SHP77 treated with DMSO at 0.1 percent for 48 hours (cell line): ENCODE data around the gene ABHD14A.
A peak's percentile ranks its signal among the peaks of the same experiment; 100 is the strongest.
"Not testable (repeated sequence)": the region's sequence is repeated elsewhere in the genome, so short reads cannot be mapped to it uniquely, and the experiment has no call there.

ENCODE experiments used
- DNase-seq: peaks from one replicate; lab custom pipeline; 2025; lab: John Stamatoyannopoulos, UW

The ABHD14A gene

GRCh38 chr3:51974277-51974962, 444 bp upstream of the ABHD14A start:
- no peak for DNase-seq

DNA sequence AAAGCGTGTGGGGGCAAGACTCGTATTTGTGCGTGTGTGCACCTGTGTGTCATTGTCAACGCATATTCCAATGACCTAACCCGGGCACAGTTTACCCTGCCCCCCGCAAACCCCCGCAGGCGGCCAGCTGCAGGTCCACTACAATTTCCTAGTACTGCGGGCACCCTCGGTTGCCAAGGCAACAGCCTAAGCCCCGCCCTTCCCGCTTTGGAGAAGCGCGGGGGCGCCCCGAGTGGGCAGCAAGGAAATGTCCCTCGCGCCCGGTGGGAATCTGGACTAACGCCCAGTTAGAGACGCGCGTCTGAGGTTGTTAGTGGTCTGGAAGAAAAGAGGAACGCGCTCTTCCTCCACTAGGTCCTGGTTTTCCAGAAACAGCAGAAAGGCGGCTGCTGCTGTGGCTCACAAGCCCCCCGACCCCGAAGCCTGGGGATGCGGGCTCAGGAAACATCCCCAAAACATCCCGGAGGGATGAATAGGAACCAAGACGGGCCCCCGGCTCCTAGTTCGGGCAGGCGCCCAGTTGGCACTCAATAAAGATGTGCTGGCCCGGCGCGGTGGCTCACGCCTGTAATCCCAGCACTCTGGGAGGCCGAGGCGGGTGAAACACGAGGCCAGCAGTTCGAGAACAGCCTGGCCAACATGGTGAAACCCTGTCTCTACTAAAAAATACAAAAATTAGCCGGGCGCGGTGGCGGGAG, 1.1 kb downstream of the ABHD14A start:
- DNase-seq: peak; percentile 21

- DNase-seq: no peak
These were observed 2.7 kb downstream of the ABHD14A start for GRCh38 chr3:51977446-51978142.

DNA sequence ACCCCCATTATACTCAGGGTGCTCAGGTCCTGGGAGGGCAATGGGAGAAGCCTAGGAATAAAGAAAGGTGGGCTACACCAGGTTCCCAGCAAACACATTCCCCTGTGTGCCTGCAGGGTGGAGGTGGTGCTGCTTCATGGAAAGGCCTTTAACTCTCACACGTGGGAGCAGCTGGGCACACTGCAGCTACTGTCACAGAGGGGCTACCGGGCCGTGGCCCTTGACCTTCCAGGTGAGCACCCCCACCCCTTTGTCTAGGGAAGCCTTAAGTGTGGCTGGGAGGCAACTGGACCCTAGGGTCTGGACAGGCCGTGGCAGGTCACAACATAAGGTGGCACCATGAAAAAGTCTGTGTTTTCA, 3.3 kb downstream of the ABHD14A start:
- DNase-seq: no peak

DNA sequence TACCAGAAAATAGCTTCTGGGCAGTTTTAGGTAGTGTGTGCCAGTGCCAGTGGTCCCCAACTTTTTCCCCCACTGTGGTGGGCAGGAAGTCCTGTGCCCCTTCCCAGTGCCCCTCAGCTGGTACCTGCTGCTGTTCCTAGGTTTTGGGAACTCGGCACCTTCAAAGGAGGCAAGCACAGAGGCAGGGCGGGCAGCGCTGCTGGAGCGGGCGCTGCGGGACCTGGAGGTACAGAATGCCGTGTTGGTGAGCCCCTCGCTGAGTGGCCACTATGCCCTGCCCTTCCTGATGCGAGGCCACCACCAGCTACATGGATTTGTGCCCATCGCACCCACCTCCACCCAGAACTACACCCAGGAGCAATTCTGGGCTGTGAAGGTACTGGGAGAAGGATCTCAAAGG, 5.4 kb downstream of the ABHD14A start:
- no peak for DNase-seq

GRCh38 chr3:51982352-51982837, 7.5 kb downstream of the ABHD14A start:
- peak; percentile 67 for DNase-seq

DNA sequence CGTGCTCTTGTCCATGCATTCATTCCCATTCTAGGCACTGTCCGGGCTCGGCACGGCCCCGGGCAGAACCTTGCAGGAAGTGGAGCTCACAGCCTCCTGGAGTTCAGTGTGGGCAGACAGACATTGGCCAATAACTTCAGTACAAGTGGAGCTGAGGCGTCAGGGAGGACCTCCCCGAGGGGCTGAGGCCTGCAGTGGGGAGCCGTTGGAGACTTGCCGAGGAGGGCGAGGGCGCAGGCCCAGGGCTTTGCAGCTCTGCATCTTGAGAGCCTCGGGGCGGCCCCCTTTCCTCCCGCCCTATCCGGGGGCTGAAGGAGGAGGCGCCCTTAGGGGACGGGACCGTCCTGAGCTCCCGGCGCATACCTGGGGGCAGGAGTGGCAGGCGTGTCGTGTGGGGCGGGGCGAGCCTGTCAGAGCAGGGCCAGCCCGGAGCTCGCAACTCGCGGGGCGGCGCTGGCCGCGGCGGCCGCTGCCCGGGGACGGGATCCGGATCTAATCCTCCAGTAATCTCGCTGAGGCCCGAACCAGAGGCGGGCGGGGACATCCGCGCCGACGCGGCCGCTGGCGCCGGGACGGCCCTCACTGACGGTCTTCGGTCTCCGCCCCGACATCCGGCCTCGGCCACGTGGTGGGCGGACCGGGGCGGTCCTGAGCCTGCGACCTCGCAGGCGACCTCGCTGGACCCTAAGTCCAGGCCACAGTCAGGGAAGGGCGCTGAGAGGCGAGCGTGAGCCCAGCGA, 8.1 kb downstream of the ABHD14A start, which contains the start of gene ACY1:
Gene ACY1 (plus strand): TSS at position 698 of the 740 bp plus-strand sequence. CDS start 530 bp downstream, outside the sequence.
- DNase-seq: no peak

GRCh38 chr3:51983578-51984268, 8.9 kb downstream of the ABHD14A start:
- DNase-seq: no peak

DNA sequence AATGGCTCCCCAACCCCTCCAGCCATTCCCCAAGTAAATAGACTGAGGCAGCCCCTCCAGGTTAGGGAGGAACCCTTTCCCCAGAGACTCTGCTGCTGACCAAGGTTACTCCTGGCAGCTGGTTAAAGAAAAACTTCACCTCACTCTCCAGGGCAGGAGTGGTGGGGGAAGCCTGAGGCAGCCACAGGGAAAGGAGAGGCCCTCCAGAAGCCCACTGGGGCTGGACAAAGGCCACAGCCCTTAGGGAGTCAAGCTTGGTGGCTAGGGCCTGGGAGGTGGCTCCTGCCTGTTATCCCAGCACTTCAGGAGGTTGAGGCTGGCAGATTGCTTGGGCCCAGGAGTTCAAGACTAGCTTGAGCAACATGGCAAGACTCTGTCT, 9.4 kb downstream of the ABHD14A start:
- DNase-seq: no peak

DNA sequence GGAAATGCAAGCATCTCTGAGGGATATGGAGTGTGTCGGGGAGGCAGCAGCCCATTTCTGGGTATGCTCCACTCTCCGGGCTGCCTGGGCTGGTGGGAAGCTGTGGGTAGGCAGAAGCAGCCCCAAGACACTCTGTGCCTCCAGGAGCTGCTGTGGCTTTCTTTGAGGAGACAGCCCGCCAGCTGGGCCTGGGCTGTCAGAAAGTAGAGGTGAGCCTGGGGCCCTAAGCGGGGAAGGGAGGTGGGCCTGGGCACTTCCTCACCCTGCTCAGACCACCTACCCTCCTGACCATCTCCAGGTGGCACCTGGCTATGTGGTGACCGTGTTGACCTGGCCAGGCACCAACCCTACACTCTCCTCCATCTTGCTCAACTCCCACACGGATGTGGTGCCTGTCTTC, 10.2 kb downstream of the ABHD14A start:
- DNase-seq: no peak

- DNase-seq: no peak
These were observed 11.4 kb downstream of the ABHD14A start for GRCh38 chr3:51986010-51986947.

DNA sequence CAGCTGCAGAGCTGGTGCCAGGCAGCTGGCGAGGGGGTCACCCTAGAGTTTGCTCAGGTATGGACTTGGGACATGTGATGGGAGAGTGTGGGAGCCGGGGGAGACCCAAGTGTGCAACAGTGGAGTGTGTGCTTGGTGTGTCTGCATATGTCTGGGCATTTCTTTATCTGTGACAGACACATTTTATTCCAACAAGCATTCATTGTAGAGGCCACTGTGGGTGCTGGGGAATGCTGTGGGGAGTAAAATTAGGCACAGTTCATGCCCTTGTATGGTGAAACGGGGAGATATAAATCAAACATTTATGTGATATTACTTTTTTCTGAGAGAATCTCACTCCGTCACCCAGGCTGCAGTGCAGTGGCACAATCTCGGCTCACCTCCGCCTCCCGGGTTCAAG, 12.7 kb downstream of the ABHD14A start:
- no peak for DNase-seq

DNA sequence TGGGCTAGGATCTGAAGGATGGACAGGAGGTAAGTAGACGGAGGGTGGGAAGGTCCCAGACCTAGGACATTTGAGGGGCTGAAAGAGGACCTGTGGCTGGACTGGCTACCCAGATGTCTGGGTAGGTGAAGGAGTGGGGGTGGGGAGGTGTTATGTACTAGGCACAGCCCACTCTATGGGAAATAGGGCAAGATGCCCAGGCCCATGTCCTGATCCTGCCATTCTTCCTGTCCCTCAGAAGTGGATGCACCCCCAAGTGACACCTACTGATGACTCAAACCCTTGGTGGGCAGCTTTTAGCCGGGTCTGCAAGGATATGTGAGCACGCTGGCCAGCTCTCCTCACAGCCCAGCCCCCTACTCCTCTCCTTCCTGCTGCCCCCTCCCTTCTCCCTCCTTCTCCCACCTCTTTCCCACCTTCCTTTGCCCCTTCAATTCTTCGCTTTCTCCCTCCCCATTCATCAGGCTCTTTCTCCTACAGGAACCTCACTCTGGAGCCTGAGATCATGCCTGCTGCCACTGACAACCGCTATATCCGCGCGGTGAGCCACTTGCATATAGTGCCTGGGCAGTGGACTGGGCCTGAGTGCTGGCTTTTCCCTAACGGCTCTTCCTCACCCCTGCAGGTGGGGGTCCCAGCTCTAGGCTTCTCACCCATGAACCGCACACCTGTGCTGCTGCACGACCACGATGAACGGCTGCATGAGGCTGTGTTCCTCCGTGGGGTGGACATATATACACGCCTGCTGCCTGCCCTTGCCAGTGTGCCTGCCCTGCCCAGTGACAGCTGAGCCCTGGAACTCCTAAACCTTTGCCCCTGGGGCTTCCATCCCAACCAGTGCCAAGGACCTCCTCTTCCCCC, 13.7 kb downstream of the ABHD14A start:
- DNase-seq: no peak

GRCh38 chr3:51990501-51990971, 15.7 kb downstream of the ABHD14A start:
- not testable (repeated sequence) for DNase-seq

- no peak for DNase-seq
These were observed 17.3 kb downstream of the ABHD14A start for GRCh38 chr3:51992017-51992682.

- DNase-seq: not testable (repeated sequence)
These were observed 18.8 kb downstream of the ABHD14A start for GRCh38 chr3:51993657-51994056.

DNA sequence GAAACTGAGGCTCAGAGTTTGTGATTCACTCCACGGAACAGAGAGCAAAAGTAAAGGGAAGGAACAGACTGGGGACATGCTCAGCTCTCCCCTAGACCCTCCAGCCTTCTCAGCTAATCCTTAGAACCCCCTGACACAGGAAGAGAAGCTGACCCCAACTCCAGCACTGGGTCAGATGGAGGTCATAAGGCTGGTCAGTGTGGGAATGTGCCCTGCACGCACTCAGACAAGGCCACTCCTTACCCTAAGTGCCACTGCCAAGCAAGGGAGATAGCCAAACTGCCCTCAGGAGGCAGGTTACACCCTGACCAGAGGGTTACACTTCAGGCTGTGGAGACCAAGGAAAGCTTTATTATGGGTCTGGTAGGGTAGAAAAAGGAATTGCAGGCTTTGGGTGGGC, 19.7 kb downstream of the ABHD14A start:
- no peak for DNase-seq

DNA sequence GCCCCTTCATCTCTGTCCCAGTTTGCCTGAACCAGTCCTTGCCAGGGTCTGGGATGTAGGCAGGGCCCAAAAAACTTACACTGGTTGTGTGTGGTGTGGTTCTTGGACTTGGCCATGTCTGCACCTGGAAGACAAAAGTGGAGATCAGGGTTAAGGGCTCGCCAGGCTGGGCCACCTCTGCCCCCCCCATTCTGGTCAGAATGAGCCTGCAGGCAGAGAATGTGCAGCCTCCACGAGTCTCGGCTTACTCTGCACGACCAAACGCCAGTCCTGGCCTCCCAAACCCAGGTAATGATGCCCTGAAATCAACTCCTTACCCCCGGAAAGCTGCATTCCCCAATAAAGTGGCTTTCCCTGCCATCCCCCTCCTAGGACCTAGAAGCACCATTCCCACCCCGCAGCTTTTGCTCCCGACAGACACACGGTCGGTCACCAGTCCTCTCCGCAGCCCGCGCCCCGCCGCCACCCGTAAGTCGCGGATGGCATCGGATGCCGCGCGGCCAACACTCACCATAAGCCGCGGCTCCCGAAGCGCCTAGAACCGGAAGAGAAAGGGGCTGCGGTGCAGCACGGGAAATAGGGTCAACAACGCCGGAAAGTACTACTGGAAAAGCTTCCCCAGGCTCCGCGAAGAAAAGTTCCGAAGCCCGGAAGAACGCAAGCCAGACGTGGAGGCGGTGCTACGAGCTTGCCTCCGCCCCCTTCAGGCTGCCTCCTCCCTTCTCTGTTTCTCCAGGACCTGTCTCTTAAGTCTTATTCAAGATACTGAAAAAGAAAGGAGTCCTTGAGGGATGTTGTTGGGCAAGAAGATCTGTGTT, 20.7 kb downstream of the ABHD14A start, which contains the start of gene RPL29:
Gene RPL29 (minus strand): TSS at position 550 of the 818 bp plus-strand sequence. CDS start 434 bp downstream, at position 116.
- peak; percentile 79 for DNase-seq
